DMS79 treated with DMSO at 0.1 percent for 48 hours (cell line): ENCODE data around the gene SOX12.
"Not testable (repeated sequence)": the region's sequence is repeated elsewhere in the genome, so short reads cannot be mapped to it uniquely, and the experiment has no call there.

Experiments used
- DNase-seq: peaks from one replicate; lab custom pipeline; 2025; lab: John Stamatoyannopoulos, UW

SOX12 gene

GRCh38 chr20:328975-329695 is 3.8 kb downstream of the SOX12 start:
- DNase-seq, result no peak

GRCh38 chr20:329851-330232 is 4.5 kb downstream of the SOX12 start:
- DNase-seq, result no peak

GRCh38 chr20:330233-331149 is 5.1 kb downstream of the SOX12 start:
- DNase-seq, result peak; percentile 48

GRCh38 chr20:334578-334977 is 9.2 kb downstream of the SOX12 start:
- DNase-seq, result no peak

- DNase-seq, result not testable (repeated sequence)
Measured at GRCh38 chr20:336040-336439, 10.7 kb downstream of the SOX12 start.

GRCh38 chr20:341682-342081 is 16.3 kb downstream of the SOX12 start:
- no peak for DNase-seq

- DNase-seq, result no peak
Measured at GRCh38 chr20:343107-343506, 17.8 kb downstream of the SOX12 start.

- no peak for DNase-seq
Measured at GRCh38 chr20:346033-346639, 20.8 kb downstream of the SOX12 start.

GRCh38 chr20:346640-347316 is 21.4 kb downstream of the SOX12 start, which contains the start of gene NRSN2:
Gene NRSN2, plus strand, starts transcription at chr20:347111. Its CDS starts 2,533 bp downstream, at chr20:349644.
- peak; percentile 42 for DNase-seq

GRCh38 chr20:347317-347639 is 21.9 kb downstream of the SOX12 start:
- no peak for DNase-seq

- DNase-seq, result peak; percentile 74
Measured at GRCh38 chr20:347640-348484, 22.5 kb downstream of the SOX12 start.

- DNase-seq, result no peak
Measured at GRCh38 chr20:348972-349841, 23.9 kb downstream of the SOX12 start.

- no peak for DNase-seq
Measured at GRCh38 chr20:353166-353565, 27.8 kb downstream of the SOX12 start.

- peak; percentile 68 for DNase-seq
Measured at GRCh38 chr20:354298-354977, 29.1 kb downstream of the SOX12 start.

- not testable (repeated sequence) for DNase-seq
Measured at GRCh38 chr20:356154-356553, 30.8 kb downstream of the SOX12 start.

GRCh38 chr20:356745-357144 is 31.4 kb downstream of the SOX12 start:
- DNase-seq, result no peak

- no peak for DNase-seq
Measured at GRCh38 chr20:358891-359555, 33.7 kb downstream of the SOX12 start.

GRCh38 chr20:361561-361960 is 36.2 kb downstream of the SOX12 start:
- peak; percentile 46 for DNase-seq
